Measurements from ENCODE around the gene SCN9A. TPM values are rescaled to one million over a fixed set of nuclear protein-coding genes. Genes with fewer than 3 reads are reported as not detected.
"Not testable (repeated sequence)": the region's sequence is repeated elsewhere in the genome, so short reads cannot be mapped to it uniquely, and the experiment has no call there.

Gene SCN9A
- total and polyA plus RNA-seq, 2 donors (not counting 1 experiment from before 2014, with no cell fraction given): not detected

DNA sequence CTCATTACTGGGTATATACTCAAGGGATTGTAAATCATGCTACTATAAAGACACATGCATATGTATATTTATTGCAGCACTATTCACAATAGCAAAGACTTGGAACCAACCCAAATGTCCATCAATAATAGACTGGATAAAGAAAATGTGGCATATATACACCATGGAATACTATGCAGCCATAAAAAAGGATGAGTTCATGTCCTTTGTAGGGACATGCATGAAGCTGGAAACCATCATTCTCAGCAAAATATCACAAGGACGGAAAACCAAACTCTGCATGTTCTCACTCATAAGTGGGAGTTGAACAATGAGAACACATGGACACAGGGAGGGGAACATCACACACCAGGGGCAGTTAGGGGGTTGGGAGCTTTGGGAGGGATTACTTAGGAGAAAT lies 169.6 kb downstream of the SCN9A start:
- POLR2A ChIA-PET; H3K27ac ChIP-seq (ENCODE audit: low read length in 2 of 2); H3K4me3 Mint-ChIP-seq; H3K27me3 ChIP-seq (replicated peaks in 1 of 4; ENCODE audit: control extremely low read depth in 1 of 4, control insufficient read depth in 3 of 4, insufficient read depth in 4 of 4, low read length in 3 of 4); ATAC-seq (ENCODE audit: low read depth); H2AFZ ChIP-seq (ENCODE audit: insufficient read depth, low read depth, low read length, poor library complexity, severe bottlenecking); H3K79me2 ChIP-seq (ENCODE audit: control insufficient read depth, insufficient read depth, low read length); H3K36me3 ChIP-seq (replicated peaks in 1 of 2; ENCODE audit: control extremely low read depth in 1 of 2, control insufficient read depth in 1 of 2, extremely low read depth in 1 of 2, insufficient read depth in 2 of 2, low read length in 1 of 2); H3K9me3 Mint-ChIP-seq (ENCODE audit: insufficient read depth); H3K9me3 ChIP-seq (ENCODE audit: control extremely low read depth in 1 of 3, control insufficient read depth in 2 of 3, insufficient read depth in 1 of 3, low read length in 2 of 3); CTCF ChIA-PET; H3K27ac Mint-ChIP-seq; H4K20me1 ChIP-seq (ENCODE audit: control insufficient read depth, insufficient read depth, low read length, poor library complexity, severe bottlenecking); intact Hi-C loops (cut with micrococcal nuclease); H3K9ac ChIP-seq (ENCODE audit: low read length); H3K4me3 ChIP-seq (ENCODE audit: control extremely low read depth in 1 of 5, extremely low read depth in 1 of 5, insufficient read depth in 1 of 5, low read depth in 2 of 5, low read length in 4 of 5); DNase-seq; H3K27me3 Mint-ChIP-seq; H3K4me1 Mint-ChIP-seq; H3K4me2 ChIP-seq (replicated peaks; ENCODE audit: low read depth, low read length, poor library complexity, severe bottlenecking); H3K4me1 ChIP-seq (ENCODE audit: control insufficient read depth in 2 of 2, insufficient read depth in 2 of 2, low read length in 2 of 2): not testable (repeated sequence)
- WGBS (ENCODE audit: insufficient coverage): no CpG with 5 or more reads among the region's 1 CpG

DNA sequence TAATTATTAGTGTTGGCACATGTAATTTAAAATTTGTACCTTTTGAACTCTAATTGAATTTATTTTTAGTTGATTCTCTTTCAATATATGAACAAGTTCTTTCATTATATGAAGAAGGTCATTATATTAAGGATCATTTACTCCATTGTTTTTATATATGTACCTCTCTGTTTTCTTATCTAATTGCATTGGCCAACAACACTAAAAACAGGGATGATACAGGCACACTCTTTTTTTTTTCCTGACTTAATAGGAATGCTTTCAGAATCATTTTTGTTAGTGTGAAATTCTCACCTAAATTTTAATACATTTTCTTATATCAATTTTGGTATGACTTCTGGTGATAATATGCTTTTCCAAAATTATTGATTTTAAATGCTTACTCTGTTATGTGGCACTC lies 173.0 kb downstream of the SCN9A start:
- Histone ChIP-seq H3K79me2 (ENCODE audit: control insufficient read depth, insufficient read depth, low read length) (no peaks in the 10 kb centered on the region), H4K20me1 (ENCODE audit: control insufficient read depth, insufficient read depth, low read length, poor library complexity, severe bottlenecking) (no peaks in the 10 kb centered on the region), H3K4me2 (replicated peaks; ENCODE audit: low read depth, low read length, poor library complexity, severe bottlenecking) (no peak overlapping the region), H3K4me3 (ENCODE audit: control extremely low read depth in 1 of 5, extremely low read depth in 1 of 5, insufficient read depth in 1 of 5, low read depth in 2 of 5, low read length in 4 of 5) (no peak overlapping the region), H3K9me3 (ENCODE audit: control extremely low read depth in 1 of 3, control insufficient read depth in 2 of 3, insufficient read depth in 1 of 3, low read length in 2 of 3) (peaks cover 0 to 7% (median 0%) of the 10 kb centered on the region in 3 donors), H3K27ac (ENCODE audit: low read length in 2 of 2) (no peak overlapping the region), H3K27me3 (replicated peaks in 1 of 4; ENCODE audit: control extremely low read depth in 1 of 4, control insufficient read depth in 3 of 4, insufficient read depth in 4 of 4, low read length in 3 of 4) (no peaks in the 10 kb centered on the region), H3K4me1 (ENCODE audit: control insufficient read depth in 2 of 2, insufficient read depth in 2 of 2, low read length in 2 of 2) (no peaks in the 10 kb centered on the region), H2AFZ (ENCODE audit: insufficient read depth, low read depth, low read length, poor library complexity, severe bottlenecking) (no peak overlapping the region), H3K9ac (ENCODE audit: low read length) (no peak overlapping the region), H3K36me3 (replicated peaks in 1 of 2; ENCODE audit: control extremely low read depth in 1 of 2, control insufficient read depth in 1 of 2, extremely low read depth in 1 of 2, insufficient read depth in 2 of 2, low read length in 1 of 2) (no peaks in the 10 kb centered on the region)
- H3K27ac Mint-ChIP-seq: no peak overlapping the region
- TF ChIP-seq, protein P1, sequence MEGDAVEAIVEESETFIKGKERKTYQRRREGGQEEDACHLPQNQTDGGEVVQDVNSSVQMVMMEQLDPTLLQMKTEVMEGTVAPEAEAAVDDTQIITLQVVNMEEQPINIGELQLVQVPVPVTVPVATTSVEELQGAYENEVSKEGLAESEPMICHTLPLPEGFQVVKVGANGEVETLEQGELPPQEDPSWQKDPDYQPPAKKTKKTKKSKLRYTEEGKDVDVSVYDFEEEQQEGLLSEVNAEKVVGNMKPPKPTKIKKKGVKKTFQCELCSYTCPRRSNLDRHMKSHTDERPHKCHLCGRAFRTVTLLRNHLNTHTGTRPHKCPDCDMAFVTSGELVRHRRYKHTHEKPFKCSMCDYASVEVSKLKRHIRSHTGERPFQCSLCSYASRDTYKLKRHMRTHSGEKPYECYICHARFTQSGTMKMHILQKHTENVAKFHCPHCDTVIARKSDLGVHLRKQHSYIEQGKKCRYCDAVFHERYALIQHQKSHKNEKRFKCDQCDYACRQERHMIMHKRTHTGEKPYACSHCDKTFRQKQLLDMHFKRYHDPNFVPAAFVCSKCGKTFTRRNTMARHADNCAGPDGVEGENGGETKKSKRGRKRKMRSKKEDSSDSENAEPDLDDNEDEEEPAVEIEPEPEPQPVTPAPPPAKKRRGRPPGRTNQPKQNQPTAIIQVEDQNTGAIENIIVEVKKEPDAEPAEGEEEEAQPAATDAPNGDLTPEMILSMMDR (IDR thresholded peaks at IDR 0.05): no peak
- no peak for TF ChIP-seq EZH2 (IDR thresholded peaks at IDR 0.05; ENCODE audit: borderline replicate concordance, insufficient read depth, low read depth, low read length, poor library complexity, severe bottlenecking)
- ChIA-PET CTCF (no interaction called here), POLR2A (no interaction called here)
- no peak overlapping the region for H3K4me3 Mint-ChIP-seq
- no peaks in the 10 kb centered on the region for H3K4me1 Mint-ChIP-seq
- no peaks in the 10 kb centered on the region for H3K9me3 Mint-ChIP-seq (ENCODE audit: insufficient read depth)
- no peak for ATAC-seq (ENCODE audit: low read depth)
- intact Hi-C loops (cut with micrococcal nuclease): no loop called here
- DNase-seq: no peak
- H3K27me3 Mint-ChIP-seq: no peaks in the 10 kb centered on the region
